ENCODE measurements around the gene PBX2. TPM values are rescaled to one million over a fixed set of nuclear protein-coding genes. Genes with fewer than 3 reads are reported as not detected.

Gene PBX2
- total RNA-seq, 1 donor from 2014 or later, result 42.9 TPM

DNA sequence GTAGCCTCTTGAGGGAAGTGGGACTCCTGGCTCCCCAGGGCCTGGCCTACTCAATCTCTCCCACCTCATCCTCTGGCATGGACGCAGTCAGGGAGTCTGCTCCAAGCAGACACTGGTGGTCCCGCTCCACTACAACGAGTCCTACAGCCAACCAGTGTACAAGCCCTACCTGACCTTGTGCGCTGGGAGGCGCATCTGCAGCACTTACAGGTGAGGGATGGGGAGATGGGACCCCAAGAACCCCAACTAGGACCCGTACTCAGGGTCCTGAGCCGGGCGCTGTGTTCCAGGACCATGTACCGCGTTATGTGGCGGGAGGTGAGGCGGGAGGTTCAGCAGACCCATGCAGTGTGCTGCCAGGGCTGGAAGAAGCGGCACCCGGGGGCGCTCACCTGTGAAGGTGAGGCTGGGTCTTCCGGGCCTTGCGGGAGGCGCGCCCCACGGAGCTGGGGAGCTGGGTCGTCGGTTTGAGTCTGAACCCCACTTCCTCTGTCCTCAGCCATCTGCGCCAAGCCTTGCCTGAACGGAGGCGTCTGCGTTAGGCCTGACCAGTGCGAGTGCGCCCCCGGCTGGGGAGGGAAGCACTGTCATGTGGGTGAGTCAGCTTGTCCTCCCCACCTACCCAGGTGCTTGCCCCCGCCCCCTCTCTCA is 23.5 kb downstream of the PBX2 start:
- DNase-seq (ENCODE audit: missing footprints) (no peak), ATAC-seq (no peak)
- intact Hi-C loops (cut with DNase I), result no loop called here

GRCh38 chr6:32164295-32164694 is 25.7 kb downstream of the PBX2 start, which contains the start of gene EGFL8:
Gene EGFL8, plus strand, starts transcription at chr6:32164595. Its CDS starts 1,571 bp downstream, at chr6:32166166.
- intact Hi-C loops (cut with DNase I), result no loop called here
- ATAC-seq, result no peak
- DNase-seq (ENCODE audit: missing footprints), result no peak

DNA sequence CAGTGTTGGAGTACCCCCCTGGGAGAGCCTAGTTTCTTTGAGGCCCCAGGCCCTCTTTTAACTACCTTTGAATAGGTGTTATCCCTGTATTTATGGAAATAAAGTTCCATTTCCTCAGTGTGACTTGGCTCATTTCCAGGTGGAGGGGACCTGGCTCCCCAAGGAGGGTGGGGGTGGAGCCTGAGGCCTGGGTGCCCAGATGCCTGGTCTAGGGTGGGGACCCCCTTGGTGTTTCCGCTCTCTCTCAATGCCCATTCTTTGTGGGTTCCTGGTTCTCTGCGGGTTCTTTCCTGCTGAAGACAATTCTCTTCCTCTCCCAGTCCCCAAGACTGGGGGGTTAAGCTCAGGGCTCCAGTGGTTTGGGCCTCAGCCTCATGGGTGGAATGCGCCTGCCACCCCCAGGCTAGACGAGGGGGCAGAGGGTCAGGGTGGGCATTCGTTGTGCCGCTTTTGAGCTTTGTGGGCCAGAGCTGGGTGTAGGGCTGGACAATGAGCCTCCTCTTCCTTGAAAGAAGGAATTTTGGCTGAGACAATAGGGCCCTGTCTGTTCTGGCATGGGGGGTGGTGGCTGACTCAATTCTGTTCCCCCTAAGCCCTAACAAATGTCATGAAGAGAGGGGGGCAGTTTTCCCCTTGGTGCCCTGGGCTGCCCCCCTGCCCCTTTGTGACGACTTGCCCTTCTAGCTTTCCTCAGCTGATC is 26.3 kb downstream of the PBX2 start:
- intact Hi-C loops (cut with DNase I), result no loop called here
- no peak for DNase-seq (ENCODE audit: missing footprints)
- ATAC-seq, result peak; percentile 14

DNA sequence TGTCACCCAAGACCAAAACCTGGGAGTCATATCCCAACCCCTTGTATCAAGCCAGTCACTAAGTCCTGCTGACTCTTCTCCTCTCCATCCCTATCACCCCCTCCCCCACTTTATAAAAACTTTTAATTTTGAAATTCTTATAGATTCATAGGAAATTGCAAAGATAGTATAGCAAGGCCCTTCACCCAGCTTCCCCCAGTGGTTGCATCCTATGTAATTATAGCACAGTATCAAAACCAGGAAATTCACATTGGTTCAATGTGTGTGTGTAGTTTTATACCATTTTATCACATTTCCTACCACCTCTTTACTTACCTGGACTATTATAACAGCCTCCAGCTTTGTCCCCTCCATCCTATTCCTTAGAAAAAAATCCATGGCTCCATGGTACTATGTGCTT is 31.9 kb downstream of the PBX2 start:
- intact Hi-C loops (cut with DNase I), result no loop called here
- DNase-seq (ENCODE audit: missing footprints) (no peak), ATAC-seq (no peak)

DNA sequence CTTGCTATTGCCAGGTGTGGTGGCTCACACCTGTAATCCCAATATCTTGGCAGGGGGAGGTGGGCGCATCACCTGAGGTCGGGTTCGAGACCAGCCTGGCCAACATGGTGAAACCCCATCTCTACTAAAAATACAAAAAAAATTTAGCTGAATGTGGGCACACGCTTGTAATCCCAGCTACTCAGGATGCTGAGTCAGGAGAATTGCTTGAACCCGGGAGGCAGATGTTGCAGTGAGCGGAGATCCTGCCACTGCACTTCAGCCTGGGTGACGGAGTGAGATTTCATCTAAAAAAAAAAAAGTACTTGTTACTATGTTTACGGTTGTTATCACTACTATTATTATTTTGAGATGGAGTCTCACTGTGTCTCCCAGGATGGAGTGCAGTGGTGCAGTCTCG is 33.1 kb downstream of the PBX2 start:
- intact Hi-C loops (cut with DNase I), result no loop called here

GRCh38 chr6:32154514-32155161 is 35.4 kb downstream of the PBX2 start:
- intact Hi-C loops (cut with DNase I), result loop anchor here (1.0 kb wide), 3 partner anchors 22 to 35 kb away; partner anchors contain the start of genes AGPAT1 and FKBPL
- peak; percentile 69 for ATAC-seq
- DNase-seq (ENCODE audit: missing footprints), result peak; percentile 77

More for the DNA sequence above, 33.1 kb downstream of the PBX2 start:
- ATAC-seq (no peak), DNase-seq (ENCODE audit: missing footprints) (no peak)

GRCh38 chr6:32153564-32154513 is 36.2 kb downstream of the PBX2 start, which contains the start of gene PPT2:
Gene PPT2, plus strand, starts transcription at chr6:32154141. Its CDS starts 454 bp downstream, at chr6:32154595.
- peak; percentile 92 for ATAC-seq

GRCh38 chr6:32152769-32153563 is 37.0 kb downstream of the PBX2 start:
- ATAC-seq, result peak; percentile 33
- no peak for DNase-seq (ENCODE audit: missing footprints)
- intact Hi-C loops (cut with DNase I), result no loop called here

More at GRCh38 chr6:32153564-32154513, 36.2 kb downstream of the PBX2 start, which contains the start of gene PPT2:
- intact Hi-C loops (cut with DNase I), result loop anchor here (1.0 kb wide), 3 partner anchors 22 to 35 kb away; partner anchors contain the start of genes AGPAT1 and FKBPL
- DNase-seq (ENCODE audit: missing footprints), result peak; percentile 92

GRCh38 chr6:32151863-32152768 is 37.9 kb downstream of the PBX2 start, which contains the start of gene PRRT1:
Gene PRRT1, minus strand, starts transcription at chr6:32151939. Its CDS starts 112 bp downstream, at chr6:32151827.
- DNase-seq (ENCODE audit: missing footprints) (no peak), ATAC-seq (no peak)
- intact Hi-C loops (cut with DNase I), result no loop called here

GRCh38 chr6:32151181-32151862 is 38.7 kb downstream of the PBX2 start:
- DNase-seq (ENCODE audit: missing footprints), result no peak
- ATAC-seq, result no peak
- intact Hi-C loops (cut with DNase I), result no loop called here

DNA sequence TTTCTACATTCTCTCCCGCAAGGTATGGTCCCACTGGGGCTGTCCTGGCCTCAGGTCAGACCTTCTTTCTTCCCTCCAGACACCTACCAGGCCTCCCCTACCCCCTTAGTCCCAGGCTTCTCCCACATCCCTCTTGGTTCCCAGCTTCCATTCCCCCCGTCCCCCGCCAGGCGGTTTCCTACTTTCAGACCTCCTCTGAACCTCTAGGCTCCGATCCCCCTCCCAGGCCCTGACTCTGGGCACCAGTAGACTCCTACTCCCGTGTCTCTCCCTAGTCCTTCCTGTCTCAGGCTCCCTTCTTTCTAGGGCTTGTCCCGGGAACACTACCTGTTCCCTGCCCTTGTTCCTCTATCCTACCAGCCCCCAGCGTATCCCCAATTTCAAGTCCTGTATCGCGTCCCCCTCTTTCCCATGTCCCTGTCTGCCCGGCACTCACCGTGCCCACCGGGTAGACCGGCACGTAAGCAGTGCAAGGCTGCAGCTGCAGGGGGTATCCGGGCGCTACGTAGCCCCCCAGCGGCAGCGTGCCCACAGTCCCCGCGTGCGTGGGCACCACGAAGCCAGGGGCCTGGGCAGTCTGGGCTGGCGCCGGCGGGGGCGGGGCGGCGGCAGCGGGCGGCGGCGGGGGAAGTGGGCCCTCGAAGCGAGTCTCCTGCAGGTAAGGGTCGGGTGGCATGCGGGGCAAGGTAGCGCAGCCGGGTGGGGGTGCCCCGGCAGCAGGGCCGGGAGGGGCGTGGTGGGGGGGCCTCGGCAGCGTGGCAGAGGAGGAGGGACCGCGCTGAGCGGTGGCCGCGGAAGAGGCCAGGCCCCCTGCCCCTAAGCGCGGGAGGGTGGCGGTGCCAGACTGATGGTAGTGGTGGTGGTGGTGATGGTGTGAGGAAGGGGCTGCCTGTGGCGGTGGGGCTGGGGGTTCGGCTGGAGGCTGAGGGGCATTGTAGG is 39.8 kb downstream of the PBX2 start:
- no peak for ATAC-seq
- intact Hi-C loops (cut with DNase I), result no loop called here
- DNase-seq (ENCODE audit: missing footprints), result no peak

DNA sequence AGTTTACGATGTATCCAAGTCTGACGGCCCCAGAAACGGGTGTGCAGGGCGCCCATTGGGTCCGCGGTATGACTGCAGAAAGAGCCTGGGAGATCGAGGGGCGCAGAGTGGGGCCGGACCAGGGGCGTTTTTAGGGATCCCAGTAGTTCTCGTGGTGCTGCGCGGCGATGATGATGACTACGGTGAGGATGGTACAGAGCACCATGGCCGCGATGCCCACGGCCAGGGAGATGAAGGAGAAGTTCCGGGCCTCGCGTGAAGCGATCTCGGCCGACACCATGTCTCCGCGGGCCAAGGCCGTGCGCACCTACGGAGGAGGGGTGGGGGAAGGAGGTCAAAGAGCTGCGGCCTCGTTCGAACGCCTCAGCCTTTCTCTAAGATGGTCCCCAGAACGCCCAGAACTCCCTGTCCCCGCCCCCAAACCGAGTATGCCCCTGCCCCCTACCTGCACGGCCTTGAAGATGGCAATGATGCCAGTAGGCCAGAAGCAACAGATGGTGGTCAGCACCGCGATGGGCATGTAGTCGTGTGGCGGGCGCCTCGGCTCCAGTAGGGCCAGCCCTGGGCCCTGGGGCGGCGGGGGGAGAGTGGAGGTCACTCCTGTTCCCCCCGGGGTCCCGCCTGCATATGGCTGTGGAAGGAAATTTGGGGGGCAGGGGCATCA is 40.8 kb downstream of the PBX2 start:
- intact Hi-C loops (cut with DNase I), result no loop called here
- no peak for ATAC-seq
- no peak for DNase-seq (ENCODE audit: missing footprints)

GRCh38 chr6:32148289-32149091 is 41.5 kb downstream of the PBX2 start:
- intact Hi-C loops (cut with DNase I), result no loop called here
- ATAC-seq (peak; percentile 20), DNase-seq (ENCODE audit: missing footprints) (peak; percentile 74)
